Measurements from ENCODE around the gene GNG7. TPM values are rescaled to one million over a fixed set of nuclear protein-coding genes. Genes with fewer than 3 reads are reported as not detected.

GNG7 gene
- polyA plus RNA-seq, 1 experiment = 0.22 TPM

DNA sequence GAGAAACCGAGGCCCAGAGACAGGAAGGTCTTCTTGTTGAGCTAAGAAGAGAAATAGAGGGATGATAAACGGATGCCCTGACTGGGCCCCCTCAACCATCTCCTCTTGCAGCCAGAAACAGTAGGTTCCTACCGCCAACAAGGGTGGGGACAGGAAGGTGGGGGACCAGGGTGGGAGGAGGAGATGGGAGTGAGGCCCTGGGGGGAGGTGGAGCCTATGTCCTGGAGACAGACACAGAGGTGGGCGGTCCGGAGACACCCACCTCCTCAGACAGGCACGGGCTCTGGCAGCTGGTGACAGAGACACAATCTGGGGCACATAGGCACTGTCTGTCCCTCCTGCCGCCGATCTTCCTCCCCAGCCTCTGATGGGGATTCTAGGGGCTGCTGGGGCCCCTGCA lies 209.6 kb downstream of the GNG7 start:
- ChIA-PET CTCF (interaction anchor here (0.9 to 1.6 kb wide), 2 partner anchors 118 to 144 kb away, joined by 3 to 4 read pairs; no protein-coding TSS in a partner anchor), POLR2A (no interaction called here)
- TF ChIP-seq, protein P1, sequence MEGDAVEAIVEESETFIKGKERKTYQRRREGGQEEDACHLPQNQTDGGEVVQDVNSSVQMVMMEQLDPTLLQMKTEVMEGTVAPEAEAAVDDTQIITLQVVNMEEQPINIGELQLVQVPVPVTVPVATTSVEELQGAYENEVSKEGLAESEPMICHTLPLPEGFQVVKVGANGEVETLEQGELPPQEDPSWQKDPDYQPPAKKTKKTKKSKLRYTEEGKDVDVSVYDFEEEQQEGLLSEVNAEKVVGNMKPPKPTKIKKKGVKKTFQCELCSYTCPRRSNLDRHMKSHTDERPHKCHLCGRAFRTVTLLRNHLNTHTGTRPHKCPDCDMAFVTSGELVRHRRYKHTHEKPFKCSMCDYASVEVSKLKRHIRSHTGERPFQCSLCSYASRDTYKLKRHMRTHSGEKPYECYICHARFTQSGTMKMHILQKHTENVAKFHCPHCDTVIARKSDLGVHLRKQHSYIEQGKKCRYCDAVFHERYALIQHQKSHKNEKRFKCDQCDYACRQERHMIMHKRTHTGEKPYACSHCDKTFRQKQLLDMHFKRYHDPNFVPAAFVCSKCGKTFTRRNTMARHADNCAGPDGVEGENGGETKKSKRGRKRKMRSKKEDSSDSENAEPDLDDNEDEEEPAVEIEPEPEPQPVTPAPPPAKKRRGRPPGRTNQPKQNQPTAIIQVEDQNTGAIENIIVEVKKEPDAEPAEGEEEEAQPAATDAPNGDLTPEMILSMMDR (IDR thresholded peaks at IDR 0.05; ENCODE audit: insufficient read depth, low read depth, low read length) = no peak
- H3K4me3 ChIP-seq (ENCODE audit: low read depth, low read length) = no peak overlapping the region
- no peak for DNase-seq (ENCODE audit: low read depth)
- H3K27me3 ChIP-seq (ENCODE audit: control insufficient read depth, insufficient read depth, low read length) = no peaks in the 10 kb centered on the region
- no peaks in the 10 kb centered on the region for H3K36me3 ChIP-seq (ENCODE audit: control insufficient read depth, insufficient read depth, low read length)

DNA sequence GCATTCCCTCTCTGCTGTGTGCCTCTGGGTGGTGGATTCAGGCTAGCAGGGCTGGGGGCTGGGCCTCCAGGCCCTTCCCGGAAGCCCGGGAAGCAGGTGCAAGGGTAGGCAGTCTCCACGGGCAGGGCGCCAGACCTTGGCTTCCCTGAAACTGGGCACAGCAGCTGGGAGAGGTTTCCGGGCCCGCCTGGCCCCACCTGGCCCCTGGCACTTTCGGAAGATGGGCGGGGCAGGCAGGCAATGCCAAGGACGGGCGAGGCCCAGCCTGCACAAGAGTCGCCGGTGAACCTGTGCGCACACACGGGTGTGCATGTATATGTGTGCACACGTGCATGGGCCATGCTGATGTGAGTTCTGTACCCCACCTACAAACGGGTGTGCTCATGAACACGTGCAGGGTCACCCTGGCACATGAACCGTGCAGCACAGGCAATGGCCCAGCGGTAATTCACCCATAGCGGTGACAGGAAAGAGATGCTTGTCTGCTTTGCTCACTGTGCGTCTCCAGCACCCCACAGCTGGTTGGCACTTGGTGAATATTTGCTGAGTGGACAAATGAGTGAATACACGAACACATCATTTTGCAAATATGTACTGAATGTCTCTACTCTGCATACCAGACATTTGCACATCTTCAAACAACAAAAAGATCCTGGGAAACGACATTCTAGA lies 211.2 kb downstream of the GNG7 start:
- no peak for DNase-seq (ENCODE audit: low read depth)
- ChIA-PET CTCF (interaction anchor here (2.4 to 2.8 kb wide), 2 partner anchors 15 to 88 kb away, joined by 11 to 12 read pairs; partner anchors contain the start of gene GADD45B), POLR2A (no interaction called here)
- H3K4me3 ChIP-seq (ENCODE audit: low read depth, low read length) = no peak overlapping the region
- TF ChIP-seq, protein P1 (IDR thresholded peaks at IDR 0.05; ENCODE audit: insufficient read depth, low read depth, low read length) = no peak
- H3K27me3 ChIP-seq (ENCODE audit: control insufficient read depth, insufficient read depth, low read length) = no peaks in the 10 kb centered on the region
- H3K36me3 ChIP-seq (ENCODE audit: control insufficient read depth, insufficient read depth, low read length) = no peaks in the 10 kb centered on the region

DNA sequence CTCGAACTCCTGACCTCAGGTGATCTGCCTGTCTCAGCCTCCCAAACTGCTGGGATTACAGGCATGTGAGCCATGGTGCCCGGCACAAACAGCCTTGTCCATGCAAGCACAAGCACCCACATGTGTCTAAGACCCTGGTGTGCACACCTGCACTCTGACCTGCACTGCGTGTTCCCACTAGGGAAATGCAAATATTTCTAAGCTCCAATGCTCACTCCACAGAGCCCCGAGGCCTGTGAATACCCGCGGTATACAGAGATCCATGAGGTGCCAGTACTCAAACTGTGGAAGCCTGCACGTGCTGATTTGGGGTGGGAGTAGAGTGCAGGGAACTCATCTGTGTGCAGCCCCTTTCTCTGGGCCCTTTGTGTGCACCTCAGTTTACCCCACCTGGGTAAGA lies 211.8 kb downstream of the GNG7 start:
- ChIA-PET POLR2A (no interaction called here), CTCF (interaction anchor here (2.4 to 2.8 kb wide), 2 partner anchors 14 to 89 kb away, joined by 11 to 12 read pairs; partner anchors contain the start of gene GADD45B)
- H3K4me3 ChIP-seq (ENCODE audit: low read depth, low read length) = no peak overlapping the region
- no peaks in the 10 kb centered on the region for H3K36me3 ChIP-seq (ENCODE audit: control insufficient read depth, insufficient read depth, low read length)
- no peaks in the 10 kb centered on the region for H3K27me3 ChIP-seq (ENCODE audit: control insufficient read depth, insufficient read depth, low read length)
- DNase-seq (ENCODE audit: low read depth) = no peak
- TF ChIP-seq, protein P1 (IDR thresholded peaks at IDR 0.05; ENCODE audit: insufficient read depth, low read depth, low read length) = no peak

DNA sequence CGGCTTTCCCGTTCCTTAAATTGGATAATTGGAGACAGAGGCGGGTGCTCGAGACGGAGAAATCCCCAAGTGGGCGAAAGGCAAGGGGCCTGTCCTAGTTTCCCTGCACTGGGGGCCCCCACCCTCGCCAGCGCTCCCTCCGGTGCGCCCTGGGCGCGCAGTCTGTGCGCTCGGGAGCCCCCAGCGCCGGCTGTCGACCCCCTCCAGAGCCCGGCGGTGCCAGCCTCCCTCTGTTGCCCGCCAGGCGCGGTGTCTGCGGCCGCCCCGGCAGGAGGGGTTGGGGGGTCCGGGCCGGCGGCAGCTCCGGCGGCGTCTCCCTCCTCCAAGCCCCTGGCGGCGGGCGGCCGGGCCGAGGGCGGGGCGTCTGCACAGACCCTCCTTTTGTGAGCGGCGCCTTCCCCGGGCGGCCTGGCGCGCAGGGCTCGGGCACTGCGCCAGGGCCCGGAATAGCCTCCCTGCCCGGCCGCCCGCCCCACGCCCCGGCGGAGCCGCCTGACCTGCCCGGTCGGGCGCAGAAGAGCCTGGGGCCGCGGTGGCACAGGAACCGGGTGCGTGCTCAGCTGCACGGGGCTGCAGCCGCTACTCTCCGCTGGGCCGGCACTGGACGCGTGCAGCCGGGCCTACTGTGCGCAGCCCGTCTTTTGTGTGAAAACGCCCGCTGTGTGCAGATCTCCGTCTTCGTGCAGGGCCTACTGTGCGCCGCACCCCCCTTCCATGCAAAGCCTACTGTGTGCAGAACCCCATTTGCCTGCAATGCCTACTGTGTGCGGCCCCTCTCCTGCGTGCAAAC lies 213.4 kb downstream of the GNG7 start:
- no peaks in the 10 kb centered on the region for H3K36me3 ChIP-seq (ENCODE audit: control insufficient read depth, insufficient read depth, low read length)
- CTCF ChIA-PET = interaction anchor here (1.2 to 1.6 kb wide), 2 partner anchors 13 to 90 kb away, joined by 5 to 7 read pairs; partner anchors contain the start of gene GADD45B
- no peaks in the 10 kb centered on the region for H3K27me3 ChIP-seq (ENCODE audit: control insufficient read depth, insufficient read depth, low read length)
- DNase-seq (ENCODE audit: low read depth) = no peak
- POLR2A ChIA-PET = no interaction called here
- TF ChIP-seq, protein P1 (IDR thresholded peaks at IDR 0.05; ENCODE audit: insufficient read depth, low read depth, low read length) = no peak
- H3K4me3 ChIP-seq (ENCODE audit: low read depth, low read length) = peak overlapping the region; percentile 34

DNA sequence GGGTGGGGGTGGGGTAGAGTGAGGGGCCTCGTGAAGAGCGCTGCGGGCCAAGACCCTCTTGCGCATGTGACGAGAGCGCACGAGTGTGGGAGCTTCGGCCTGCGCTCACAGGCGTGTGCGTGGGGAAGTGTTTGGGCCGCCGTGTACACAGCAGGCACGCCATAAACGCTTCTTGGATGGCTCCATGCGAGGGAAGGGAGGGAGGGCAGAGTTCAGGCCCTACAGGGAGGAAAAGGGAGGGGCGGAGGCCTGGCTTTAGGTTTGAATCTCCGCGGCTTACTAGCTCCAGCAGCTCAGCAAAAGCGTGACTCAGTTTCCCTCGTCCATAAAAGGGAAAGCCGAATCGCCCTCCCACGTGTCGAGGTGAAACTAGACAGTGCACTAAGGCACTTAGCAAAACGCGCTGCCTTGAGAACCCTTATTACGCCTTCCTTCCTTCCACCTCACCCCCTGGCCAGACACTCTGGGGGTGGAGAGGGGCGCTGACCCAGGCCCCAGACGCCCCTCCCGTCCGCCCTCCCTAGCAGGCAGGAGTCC lies 214.0 kb downstream of the GNG7 start:
- CTCF ChIA-PET = interaction anchor here (1.2 to 1.6 kb wide), 2 partner anchors 12 to 91 kb away, joined by 5 to 7 read pairs; partner anchors contain the start of gene GADD45B
- POLR2A ChIA-PET = no interaction called here
- no peaks in the 10 kb centered on the region for H3K36me3 ChIP-seq (ENCODE audit: control insufficient read depth, insufficient read depth, low read length)
- TF ChIP-seq, protein P1 (IDR thresholded peaks at IDR 0.05; ENCODE audit: insufficient read depth, low read depth, low read length) = no peak
- no peak overlapping the region; the same call in 1 of the 2 replicates for H3K4me3 ChIP-seq (ENCODE audit: low read depth, low read length)
- no peak for DNase-seq (ENCODE audit: low read depth)
- H3K27me3 ChIP-seq (ENCODE audit: control insufficient read depth, insufficient read depth, low read length) = no peaks in the 10 kb centered on the region

All from BJ (cell line).